Measurements from ENCODE around the gene AFM.

GRCh38 chr4:73544620-73545019, 63.1 kb downstream of the AFM start:
- TF ChIP-seq CTCF (IDR thresholded peaks at IDR 0.05) (no peak), POLR2A (IDR thresholded peaks at IDR 0.05) (no peak)

All from heart left ventricle (tissue), 13 donors.